Fibroblast of peridontal ligament (primary cell): ENCODE data around the gene IMP3.

Source experiments
- DNase-seq: peaks from one replicate; pipeline ENCODE4 v3.0.0-alpha.2; 2010; ENCODE audit errors: extremely low read depth

The IMP3 gene

DNA sequence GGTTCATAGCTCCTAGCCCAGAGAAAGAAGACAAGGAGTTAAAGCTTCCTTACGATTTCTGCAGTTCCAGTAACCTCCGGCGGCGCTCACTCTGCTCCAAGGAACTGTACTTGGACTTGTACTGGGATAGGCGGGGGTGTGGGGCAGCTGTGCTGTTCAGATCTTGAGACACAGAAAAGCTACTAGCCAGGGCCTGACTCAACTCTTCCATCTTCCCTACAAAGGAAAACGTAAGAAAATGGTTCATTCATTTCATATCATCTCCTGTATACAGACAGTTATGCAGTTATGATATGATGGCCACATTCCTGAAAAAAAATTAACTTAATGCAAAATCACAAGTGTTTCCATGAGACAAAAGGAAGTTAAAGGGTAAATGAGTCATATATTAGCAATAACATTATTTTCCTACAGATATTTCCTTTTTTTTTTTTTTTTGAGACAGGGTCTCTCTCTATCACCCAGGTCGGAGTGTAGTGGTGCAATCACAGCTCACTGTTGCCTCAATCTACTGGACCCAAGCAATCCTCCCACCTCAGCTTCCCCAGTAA is 19.1 kb downstream of the IMP3 start:
- peak; percentile 97 for DNase-seq

DNA sequence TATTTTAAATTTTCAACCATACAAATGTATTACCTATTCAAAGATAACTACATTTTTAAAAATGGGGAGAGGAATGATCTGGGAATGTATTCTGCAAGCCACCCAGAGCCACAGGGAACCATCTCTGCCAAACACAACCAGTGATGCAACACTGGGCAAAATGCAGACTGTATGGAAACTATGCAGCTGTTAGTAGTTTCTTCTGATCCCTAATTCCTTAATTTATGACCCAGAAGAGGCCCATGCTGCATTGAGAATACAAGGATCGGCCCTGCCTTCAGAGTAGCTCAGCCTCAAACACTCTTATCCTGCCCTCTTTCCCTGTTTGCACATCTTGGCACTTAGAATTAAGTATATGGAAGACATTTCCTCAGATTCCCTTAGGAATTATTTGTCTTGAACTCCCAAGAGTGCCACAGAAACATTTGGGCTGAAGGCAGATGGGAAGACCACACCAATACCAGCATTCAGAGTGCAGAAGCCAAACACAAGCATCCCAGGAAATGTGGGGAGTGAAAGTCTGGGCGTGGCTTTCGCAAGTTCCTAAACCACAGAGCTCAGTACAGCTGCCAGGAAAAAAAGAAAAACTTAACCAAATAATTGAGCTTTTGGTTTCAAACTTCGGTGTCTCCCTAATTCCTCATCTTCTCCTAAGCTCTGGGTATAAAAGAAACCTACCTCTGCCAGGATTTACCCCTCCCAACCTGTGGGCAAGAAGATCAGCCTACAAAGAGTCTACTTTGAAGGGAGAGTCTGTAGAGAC is 19.8 kb downstream of the IMP3 start:
- peak; percentile 93 for DNase-seq

DNA sequence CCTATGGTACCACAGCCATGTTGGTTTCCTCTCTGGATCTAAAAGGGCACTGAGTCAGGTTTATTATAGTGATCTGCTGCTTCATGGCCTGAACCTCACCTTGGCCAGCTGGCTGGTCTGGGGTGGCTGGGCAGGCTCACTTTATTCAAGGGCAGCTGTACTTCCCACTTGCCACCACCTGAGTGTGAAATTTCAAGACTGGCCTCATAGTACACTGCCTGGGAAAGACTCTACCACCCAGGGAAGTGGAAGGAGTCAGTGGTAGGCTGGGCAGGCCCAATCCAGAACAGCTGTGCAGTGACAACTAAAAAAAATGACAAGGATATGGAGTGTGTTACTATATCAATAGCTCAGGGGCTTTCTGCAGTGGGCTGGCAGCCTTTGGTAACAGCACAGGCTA is 23.3 kb downstream of the IMP3 start:
- no peak for DNase-seq

DNA sequence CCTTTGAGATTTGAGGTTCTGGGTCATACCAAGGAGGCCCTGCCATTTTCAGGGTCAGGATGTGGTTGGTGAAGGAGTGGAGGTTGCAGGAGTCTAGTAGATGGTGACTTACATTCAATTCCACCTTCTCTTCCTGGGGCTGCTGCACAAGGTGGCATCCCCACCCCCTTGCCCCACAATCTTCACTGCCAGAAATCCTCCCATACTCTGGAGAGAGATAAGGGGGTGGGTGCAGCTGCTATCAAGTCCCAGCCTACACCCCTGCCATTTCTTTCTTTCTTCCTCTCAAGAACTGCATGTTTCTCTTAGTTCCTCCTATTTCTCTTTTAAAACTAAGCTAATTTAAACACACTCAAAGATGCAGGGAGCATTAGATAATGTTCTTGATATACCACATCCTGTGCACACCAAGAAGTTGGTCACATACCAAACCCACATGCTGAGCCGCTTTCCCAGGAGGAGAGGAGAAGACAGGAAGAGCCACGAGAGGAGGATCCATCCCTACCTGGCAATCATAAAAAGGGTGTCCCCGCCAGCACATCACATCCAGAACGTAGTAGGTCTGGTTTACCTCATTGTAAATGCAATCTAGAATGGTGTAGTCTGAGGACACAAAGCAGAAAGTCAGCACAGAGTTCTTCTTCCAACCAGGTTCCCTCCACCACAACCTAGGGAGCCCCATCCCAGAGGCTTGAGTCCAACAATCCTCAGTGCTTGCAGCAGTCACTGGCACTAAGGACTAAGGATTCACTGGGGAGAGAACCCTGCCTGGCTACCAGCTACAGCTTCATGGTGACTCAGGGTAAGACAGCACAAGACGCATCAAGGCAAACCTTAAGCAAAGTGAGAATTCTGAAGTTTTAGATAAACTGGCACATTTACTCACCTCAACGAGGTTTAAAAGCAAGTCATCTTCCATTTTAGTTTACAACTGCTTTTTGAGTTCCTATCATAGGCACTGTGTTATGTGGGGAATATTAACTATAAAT is 33.0 kb downstream of the IMP3 start:
- no peak for DNase-seq

DNA sequence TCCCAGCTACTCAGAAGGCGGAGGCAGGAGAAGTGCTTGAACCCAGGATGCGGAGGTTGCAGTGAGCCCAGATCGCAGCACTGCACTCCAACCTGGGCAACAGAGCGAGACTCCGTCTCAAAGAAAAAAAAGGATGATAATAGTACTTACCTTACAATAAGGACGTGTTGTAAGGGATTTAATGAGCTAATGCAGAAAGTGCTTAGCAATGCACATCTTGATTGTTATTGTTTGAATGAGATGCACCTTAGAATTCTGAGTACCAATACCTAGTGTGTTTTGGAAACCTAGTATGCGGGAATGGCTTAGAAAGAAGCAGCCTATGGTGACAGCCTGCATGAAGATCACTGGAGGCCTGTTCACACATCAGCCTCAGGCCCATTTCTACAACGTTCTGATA is 34.0 kb downstream of the IMP3 start:
- DNase-seq: no peak

DNA sequence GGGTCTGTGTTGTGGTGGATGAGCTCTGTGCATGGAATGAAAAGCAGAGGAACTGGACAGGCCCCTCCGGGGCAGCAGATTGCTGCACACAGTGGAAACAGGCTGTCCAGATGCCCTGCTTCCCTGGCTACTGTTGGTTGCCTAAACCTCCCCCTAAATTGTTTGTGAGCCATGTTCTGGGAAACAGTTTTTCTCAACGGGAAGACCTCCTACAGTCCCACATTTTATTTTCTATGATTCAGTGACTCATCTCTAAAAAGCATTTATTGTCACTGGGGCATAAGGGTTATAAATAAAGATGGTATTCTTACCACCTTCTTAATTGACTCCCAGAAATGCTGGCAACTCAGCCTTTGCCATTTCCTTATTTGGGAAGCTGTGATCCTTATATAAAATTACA is 40.6 kb downstream of the IMP3 start:
- DNase-seq: peak; percentile 31

DNA sequence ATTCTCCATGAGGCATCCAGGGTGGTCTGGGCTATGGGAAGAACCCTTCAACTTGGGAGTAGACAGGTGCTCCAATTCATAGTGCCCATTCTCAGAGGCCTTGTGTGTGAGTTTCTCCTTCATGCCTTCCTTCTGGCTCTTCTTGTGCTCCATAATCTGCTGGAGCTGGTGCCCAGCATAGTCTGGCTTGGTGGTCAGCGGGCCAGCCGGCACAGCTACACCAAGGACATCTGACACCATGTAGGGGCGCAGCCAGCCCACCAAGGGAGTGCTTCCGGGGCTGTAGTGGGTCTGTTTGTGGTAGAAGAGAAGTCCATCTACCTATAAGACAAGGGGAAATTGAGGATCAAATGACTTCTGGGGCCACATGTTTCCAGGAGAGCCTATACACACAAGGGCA is 41.7 kb downstream of the IMP3 start:
- DNase-seq: no peak

DNA sequence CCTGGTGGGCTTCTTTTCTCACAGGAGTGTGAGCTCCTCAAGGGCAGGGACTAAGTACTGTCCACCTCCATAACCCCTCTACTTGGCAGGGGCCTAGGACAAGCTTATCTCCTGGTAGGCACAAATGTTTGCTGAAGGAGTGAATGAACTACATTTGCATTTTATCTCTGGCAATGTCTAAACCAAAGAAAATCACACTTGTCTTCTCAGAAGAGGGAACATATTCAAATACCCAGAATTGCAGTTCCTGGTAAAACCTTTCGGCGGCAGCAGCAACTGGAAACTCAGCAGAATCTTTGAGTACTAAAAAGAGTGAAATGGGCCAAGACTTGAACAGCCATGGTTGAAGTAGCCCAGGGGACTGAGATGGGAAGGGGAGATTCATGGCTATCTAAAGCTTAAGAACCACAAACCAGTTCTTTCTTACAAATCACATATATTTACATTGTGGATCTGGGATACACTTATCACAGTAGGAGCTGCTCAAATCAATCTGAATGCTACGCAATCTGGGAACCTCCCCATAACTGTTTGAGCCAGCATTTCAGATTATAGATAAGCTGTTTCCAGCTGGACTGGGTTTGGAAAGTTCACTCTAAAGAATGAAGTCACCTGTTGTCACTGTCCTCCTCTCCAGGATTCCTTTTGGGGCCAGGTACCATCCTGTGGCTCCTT is 42.2 kb downstream of the IMP3 start:
- peak; percentile 24 for DNase-seq

DNA sequence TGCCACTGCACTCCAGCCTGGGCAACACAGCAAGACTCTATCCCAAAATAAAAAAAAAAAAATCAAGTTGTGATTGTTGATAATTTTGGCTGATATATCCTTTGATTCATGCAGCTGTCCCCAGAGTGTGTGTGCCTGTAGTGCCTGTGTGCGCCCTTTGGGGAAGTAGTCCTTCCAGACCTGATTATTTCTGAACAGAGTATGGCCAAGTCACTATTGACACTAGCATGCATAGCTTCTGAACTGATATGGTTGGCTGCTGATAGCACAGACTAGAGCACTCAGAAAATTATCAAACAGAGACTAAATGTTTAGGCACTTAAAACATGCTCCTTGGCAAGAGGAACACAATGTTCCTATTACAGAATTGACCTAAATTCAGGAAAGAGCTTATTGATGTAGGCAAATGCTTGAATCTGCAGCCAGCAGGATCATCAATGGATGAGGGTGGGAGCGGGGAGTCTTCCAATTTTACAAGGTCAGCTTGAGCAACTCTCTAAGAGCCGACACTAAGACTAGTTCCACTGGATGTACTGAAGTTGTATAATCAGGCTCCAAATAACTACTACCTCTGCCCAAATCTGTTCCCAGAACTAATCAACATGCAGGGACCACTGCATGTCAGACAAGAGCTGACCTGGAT is 43.2 kb downstream of the IMP3 start:
- no peak for DNase-seq

DNA sequence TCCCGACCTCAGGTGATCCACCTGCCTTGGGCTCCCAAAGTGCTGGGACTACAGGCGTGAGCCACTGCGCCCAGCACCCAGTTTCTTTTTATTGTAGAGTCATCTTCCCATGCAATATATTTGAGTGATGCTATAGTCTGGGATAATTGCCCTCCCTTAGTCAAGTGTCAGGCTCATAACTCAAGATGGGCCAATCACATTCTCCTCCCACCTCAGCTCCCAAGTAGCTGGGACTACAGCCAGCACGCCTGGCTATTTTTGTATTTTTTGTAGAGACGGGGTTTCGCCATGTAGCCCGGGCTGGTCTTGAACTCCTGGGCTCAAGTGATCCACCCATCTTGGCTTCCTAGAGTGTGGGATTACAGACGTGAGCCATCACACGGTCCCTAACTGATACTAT is 45.7 kb downstream of the IMP3 start:
- DNase-seq: no peak

DNA sequence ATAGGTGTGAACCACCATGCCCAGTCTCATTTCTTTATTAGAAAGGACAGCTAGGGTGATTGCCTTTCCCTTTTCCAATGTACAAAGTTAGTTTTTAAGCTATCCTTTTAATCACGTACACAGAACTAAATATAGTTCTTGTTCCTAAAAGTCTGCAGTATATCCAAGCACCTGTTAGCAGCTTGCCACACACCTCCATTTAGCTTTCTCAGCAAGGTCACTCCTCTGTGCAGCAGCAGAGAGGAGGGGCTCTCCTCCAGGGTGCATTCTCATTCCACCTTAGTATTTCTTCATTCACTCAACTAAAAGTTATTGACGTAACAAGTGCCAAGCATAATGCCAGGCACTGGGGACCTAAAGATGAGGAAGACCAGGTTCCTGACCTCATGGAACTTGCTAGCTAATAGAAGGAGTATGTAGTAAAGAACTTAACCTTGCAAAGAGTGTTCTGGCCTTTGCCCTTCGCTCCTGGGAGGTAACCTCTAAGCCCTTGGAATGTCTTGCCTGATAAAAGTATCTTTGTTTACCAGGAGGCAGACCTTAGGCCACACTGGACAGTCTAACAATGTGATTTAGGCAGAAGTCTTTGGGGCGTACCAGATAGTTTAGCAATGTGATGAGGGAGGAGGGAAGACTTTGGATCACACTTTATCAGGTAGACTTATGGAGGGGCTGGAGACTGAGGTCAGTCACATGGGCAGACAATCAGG is 48.2 kb downstream of the IMP3 start:
- no peak for DNase-seq

DNA sequence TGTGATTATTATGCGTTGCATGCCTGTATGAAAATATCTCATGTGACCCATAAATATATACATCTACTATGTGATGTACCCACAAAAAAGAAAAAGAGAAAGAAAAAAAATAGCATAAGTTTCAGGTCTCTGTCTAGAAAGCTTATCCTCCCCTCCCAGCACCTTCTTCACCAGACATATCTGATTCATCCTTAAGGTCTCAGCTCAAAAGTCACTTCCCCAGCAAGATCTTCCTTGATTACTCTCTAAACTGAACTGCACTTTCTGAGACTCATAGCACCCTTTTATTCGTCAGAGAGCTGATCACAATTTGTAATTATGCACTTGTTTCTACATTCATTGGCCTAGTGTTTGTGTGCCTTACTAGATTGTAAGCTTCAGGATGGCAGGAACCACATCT is 49.8 kb downstream of the IMP3 start:
- DNase-seq: no peak
